ENCODE results near the gene FAM20A.

DNA sequence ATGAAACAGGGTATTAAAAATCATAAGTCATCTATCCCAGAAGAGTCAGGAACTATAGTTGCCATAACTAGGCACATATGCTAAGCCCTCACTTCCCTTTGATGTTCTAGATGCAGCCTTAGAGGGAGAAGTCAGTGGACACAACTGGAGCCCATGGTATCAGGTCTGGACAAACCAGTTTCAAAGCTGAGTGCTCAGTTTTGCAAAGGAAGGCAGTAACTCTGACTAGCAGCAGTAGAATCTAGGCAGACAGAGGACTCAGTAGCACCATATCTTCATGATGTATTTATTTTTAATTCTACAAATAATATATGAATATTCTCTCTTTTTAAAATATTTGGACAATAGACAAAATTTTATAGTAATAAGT is 11.7 kb upstream of the FAM20A start:
- TF ChIP-seq, protein P1, sequence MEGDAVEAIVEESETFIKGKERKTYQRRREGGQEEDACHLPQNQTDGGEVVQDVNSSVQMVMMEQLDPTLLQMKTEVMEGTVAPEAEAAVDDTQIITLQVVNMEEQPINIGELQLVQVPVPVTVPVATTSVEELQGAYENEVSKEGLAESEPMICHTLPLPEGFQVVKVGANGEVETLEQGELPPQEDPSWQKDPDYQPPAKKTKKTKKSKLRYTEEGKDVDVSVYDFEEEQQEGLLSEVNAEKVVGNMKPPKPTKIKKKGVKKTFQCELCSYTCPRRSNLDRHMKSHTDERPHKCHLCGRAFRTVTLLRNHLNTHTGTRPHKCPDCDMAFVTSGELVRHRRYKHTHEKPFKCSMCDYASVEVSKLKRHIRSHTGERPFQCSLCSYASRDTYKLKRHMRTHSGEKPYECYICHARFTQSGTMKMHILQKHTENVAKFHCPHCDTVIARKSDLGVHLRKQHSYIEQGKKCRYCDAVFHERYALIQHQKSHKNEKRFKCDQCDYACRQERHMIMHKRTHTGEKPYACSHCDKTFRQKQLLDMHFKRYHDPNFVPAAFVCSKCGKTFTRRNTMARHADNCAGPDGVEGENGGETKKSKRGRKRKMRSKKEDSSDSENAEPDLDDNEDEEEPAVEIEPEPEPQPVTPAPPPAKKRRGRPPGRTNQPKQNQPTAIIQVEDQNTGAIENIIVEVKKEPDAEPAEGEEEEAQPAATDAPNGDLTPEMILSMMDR (IDR thresholded peaks at IDR 0.05) = no peak
- no peak for TF ChIP-seq POLR2A (IDR thresholded peaks at IDR 0.05)

All from heart left ventricle (tissue), 13 donors.